HG02970 (cell line): ENCODE data around the gene INTS1.

ENCODE experiments used
- ATAC-seq: cut with Tn5 transposase; IDR thresholded peaks from one replicate; pipeline ENCODE4 v1.9.1; 2021; ENCODE audit warnings: mild to moderate bottlenecking, moderate library complexity, moderate number of reproducible peaks; ENCODE audit not compliant: unreplicated experiment, low FRiP score

INTS1 gene

GRCh38 chr7:1422512-1423263 lies 81.5 kb downstream of the INTS1 start:
- no peak for ATAC-seq

GRCh38 chr7:1421946-1422345 lies 82.2 kb downstream of the INTS1 start:
- ATAC-seq = no peak

- ATAC-seq = no peak
Observed at GRCh38 chr7:1421020-1421790, 83.0 kb downstream of the INTS1 start.
